PC-3 (cell line): ENCODE results near the gene DACT1. TPM values are rescaled to one million over a fixed set of nuclear protein-coding genes. Genes with fewer than 3 reads are reported as not detected.

Source experiments
- ATAC-seq: fragments of 200-7000 bp; cut with Tn5 transposase; 2 replicates; pipeline ENCODE4 v1.9.1; 2020; ENCODE audit warnings: mild to moderate bottlenecking, moderate library complexity
- BruUV-seq: library from RNA; stranded (reverse); fragments of 400-500 nt; replicated peaks from 2 replicates; lab custom pipeline; 2021; lab: Mats Ljungman, UMichigan
- CTCF ChIA-PET: fragments of 300-600 bp; sonication (Branson Sonifier 250); formaldehyde crosslinking; loops from one replicate; lab custom pipeline; 2022; ENCODE audit warnings: antibody characterized with exemption; lab: Charles Lee
- POLR2A ChIA-PET: fragments of 300-600 bp; sonication (Branson Sonifier 250); formaldehyde crosslinking; loops from one replicate; lab custom pipeline; 2022; ENCODE audit warnings: antibody characterized with exemption; ENCODE audit not compliant: unreplicated experiment; lab: Charles Lee
- DNase-seq: peaks from one replicate; pipeline ENCODE4 v3.0.0-alpha.2; 2015
- H2AFZ ChIP-seq: fragments of 300-600 bp; sonication (generic); 2 replicates; pipeline ENCODE4 v1.6.0; 2016; ENCODE audit warnings: antibody characterized with exemption, low read length
- H3F3A ChIP-seq: fragments of 300-600 bp; sonication (generic); one replicate; pipeline ENCODE4 v1.6.0; 2017; ENCODE audit warnings: antibody characterized with exemption, low read length, control low read depth, mild to moderate bottlenecking; ENCODE audit not compliant: unreplicated experiment
- H3K27ac ChIP-seq: fragments of 300-600 bp; sonication (generic); 2 replicates; pipeline ENCODE4 v1.5.1; 2016; ENCODE audit warnings: mild to moderate bottlenecking, low read length
- H3K27me3 ChIP-seq: fragments of 300-600 bp; sonication (generic); 2 replicates; pipeline ENCODE4 v1.6.1; 2016; ENCODE audit warnings: low read length, mixed read lengths
- H3K36me3 ChIP-seq: fragments of 300-600 bp; sonication (generic); 2 replicates; pipeline ENCODE4 v1.6.1; 2016; ENCODE audit warnings: low read depth, mixed run types, low read length, mixed read lengths
- H3K4me1 ChIP-seq: fragments of 300-600 bp; sonication (generic); 2 replicates; pipeline ENCODE4 v1.5.1; 2016; ENCODE audit warnings: low read length; ENCODE audit not compliant: insufficient read depth
- H3K4me2 ChIP-seq: fragments of 300-600 bp; sonication (generic); 2 replicates; pipeline ENCODE4 v1.6.0; 2016; ENCODE audit warnings: low read length
- H3K4me3 ChIP-seq: fragments of 300-600 bp; sonication (generic); 2 replicates; pipeline ENCODE4 v1.5.1; 2016; ENCODE audit warnings: mild to moderate bottlenecking, low read length, mixed read lengths
- H3K79me2 ChIP-seq: fragments of 300-600 bp; sonication (generic); 2 replicates; pipeline ENCODE4 v1.6.1; 2017; ENCODE audit warnings: low read length, mixed read lengths
- H3K9ac ChIP-seq: fragments of 300-600 bp; sonication (generic); 2 replicates; pipeline ENCODE4 v1.6.0; 2016; ENCODE audit warnings: mild to moderate bottlenecking, low read length
- H3K9me2 ChIP-seq: fragments of 300-600 bp; sonication (generic); replicated peaks from 2 replicates; pipeline ENCODE4 v1.6.1; 2016; ENCODE audit warnings: mixed run types, low read length, mixed read lengths
- H3K9me3 ChIP-seq: fragments of 300-600 bp; sonication (generic); 2 replicates; pipeline ENCODE4 v1.6.1; 2016; ENCODE audit warnings: low read length, mixed read lengths
- H4K20me1 ChIP-seq: fragments of 300-600 bp; sonication (generic); 2 replicates; pipeline ENCODE4 v1.6.1; 2016; ENCODE audit warnings: low read length, mixed read lengths
- EZH2 ChIP-seq: fragments of 300-600 bp; sonication (generic); IDR thresholded peaks from one replicate; pipeline ENCODE4 v1.6.1; 2017; ENCODE audit warnings: antibody characterized with exemption, mild to moderate bottlenecking, low read length; ENCODE audit not compliant: unreplicated experiment
- EZH2phosphoT487 ChIP-seq: fragments of 300-600 bp; sonication (generic); IDR thresholded peaks from 2 replicates; pipeline ENCODE4 v1.6.1; 2018; ENCODE audit warnings: mild to moderate bottlenecking, antibody characterized with exemption, low read length, borderline replicate concordance
- intact Hi-C: fragments of 100-400 bp; cut with micrococcal nuclease; formaldehyde crosslinking; loops from 2 replicates; pipeline ENCODE4 v1.9.0; 2023
- total RNA-seq: library from RNA; depleted of rRNA; stranded (reverse); fragments of >200 nt; gene quantifications from 2 replicates; pipeline ENCODE4 v1.2.3, GENCODE V29; 2014
- TF ChIP-seq, protein P1 (sequence below): fragments of 300-600 bp; sonication (generic); conservative IDR thresholded peaks from 2 replicates; pipeline ENCODE4 v1.5.1; 2017; ENCODE audit warnings: antibody characterized with exemption, low read depth, mild to moderate bottlenecking, low read length

Gene DACT1
- total RNA-seq, 1 experiment from 2014 or later = 1.8 TPM

DNA sequence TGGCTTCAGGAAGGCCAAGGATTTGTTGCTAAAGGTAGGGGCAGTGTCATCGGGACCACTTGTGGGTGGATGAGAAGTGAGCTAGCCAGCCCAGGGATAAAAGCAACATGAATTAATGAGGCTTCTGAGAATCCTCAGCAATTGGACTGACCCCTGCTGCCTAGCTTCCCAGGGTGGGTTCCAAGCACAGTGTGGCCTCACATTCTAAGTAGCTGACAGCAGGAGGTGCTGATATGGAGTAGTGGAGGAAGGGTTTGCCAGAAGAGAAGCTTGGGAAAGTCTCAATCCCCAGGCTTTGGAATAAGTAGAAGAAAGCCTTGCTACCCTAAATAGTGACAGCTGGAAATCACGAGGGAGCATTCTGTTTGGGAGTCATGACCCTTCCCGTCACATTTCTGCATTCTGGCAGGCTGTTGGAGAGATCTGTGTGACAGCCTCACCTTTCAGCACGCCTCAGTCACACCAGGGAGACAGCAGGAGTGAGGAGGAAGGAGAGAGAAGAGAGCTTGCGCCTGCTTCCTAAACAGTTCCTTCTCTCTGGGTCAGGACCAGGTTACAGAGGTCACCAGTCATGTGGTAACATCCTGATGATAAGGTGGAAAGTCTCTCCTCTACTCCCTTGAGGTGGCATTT is 31.2 kb downstream of the DACT1 start:
- intact Hi-C loops = no loop called here
- no peaks in the 10 kb centered on the region for H3K9me3 ChIP-seq
- ChIA-PET CTCF (no interaction called here), POLR2A (interaction anchor here (0.6 kb wide), 1 partner anchor 407 kb away, joined by 3 read pairs; no protein-coding TSS in a partner anchor)
- H4K20me1 ChIP-seq = no peaks in the 10 kb centered on the region
- no peaks in the 10 kb centered on the region for H3K9me2 ChIP-seq
- no peaks in the 10 kb centered on the region for H3K79me2 ChIP-seq
- no TSS peak for BruUV-seq
- TF ChIP-seq, protein P1, sequence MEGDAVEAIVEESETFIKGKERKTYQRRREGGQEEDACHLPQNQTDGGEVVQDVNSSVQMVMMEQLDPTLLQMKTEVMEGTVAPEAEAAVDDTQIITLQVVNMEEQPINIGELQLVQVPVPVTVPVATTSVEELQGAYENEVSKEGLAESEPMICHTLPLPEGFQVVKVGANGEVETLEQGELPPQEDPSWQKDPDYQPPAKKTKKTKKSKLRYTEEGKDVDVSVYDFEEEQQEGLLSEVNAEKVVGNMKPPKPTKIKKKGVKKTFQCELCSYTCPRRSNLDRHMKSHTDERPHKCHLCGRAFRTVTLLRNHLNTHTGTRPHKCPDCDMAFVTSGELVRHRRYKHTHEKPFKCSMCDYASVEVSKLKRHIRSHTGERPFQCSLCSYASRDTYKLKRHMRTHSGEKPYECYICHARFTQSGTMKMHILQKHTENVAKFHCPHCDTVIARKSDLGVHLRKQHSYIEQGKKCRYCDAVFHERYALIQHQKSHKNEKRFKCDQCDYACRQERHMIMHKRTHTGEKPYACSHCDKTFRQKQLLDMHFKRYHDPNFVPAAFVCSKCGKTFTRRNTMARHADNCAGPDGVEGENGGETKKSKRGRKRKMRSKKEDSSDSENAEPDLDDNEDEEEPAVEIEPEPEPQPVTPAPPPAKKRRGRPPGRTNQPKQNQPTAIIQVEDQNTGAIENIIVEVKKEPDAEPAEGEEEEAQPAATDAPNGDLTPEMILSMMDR = 0 out of 2 replicates have a peak, but pooled peaks have one; percentile 13
- TF ChIP-seq EZH2phosphoT487 (no peak), EZH2 (no peak)
- no peak overlapping the region for H3K4me2 ChIP-seq
- H3K9ac ChIP-seq = no peak overlapping the region
- H3K27me3 ChIP-seq = peaks cover 95% of the 10 kb centered on the region
- no peak overlapping the region for H3K4me3 ChIP-seq
- H3F3A ChIP-seq = no peaks in the 10 kb centered on the region
- no peaks in the 10 kb centered on the region for H3K36me3 ChIP-seq
- H3K27ac ChIP-seq = no peak overlapping the region
- ATAC-seq (no peak), DNase-seq (no peak)
- no peak overlapping the region for H2AFZ ChIP-seq
- H3K4me1 ChIP-seq = no peaks in the 10 kb centered on the region

DNA sequence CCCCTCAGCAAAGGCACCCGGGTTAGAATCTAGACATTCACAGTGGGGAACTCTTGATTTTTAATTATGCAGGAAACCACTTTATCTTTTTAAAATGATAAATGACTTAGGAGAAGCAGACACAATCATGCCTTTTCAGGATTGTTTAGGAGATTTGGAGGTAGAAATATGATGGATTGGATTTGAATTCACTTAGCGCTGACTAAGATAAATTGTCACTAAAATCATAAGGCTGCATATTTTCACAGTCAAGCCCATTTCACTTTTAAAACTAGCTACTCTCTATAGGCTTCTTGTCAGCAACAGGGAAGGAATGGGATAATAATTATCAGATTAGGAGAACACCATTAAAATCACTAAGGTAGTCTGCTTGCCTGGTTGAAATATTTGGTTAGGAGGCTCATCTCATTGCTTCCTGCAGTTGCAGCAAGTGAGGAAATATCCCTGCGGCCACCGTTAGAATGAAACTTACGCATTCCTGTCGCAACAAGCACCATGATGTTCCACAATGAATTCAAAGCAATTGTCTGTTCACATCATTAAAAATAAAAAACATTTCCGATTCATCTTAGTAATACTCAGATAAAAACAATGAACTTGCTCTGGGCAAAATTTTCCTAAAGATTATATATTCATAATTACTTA is 31.9 kb downstream of the DACT1 start:
- Histone ChIP-seq H3K9me3 (no peaks in the 10 kb centered on the region), H3K27ac (no peak overlapping the region), H3F3A (no peaks in the 10 kb centered on the region), H3K4me3 (no peak overlapping the region), H3K9me2 (no peaks in the 10 kb centered on the region), H3K4me1 (no peaks in the 10 kb centered on the region), H2AFZ (no peak overlapping the region), H3K79me2 (no peaks in the 10 kb centered on the region), H3K36me3 (no peaks in the 10 kb centered on the region), H4K20me1 (no peaks in the 10 kb centered on the region), H3K9ac (no peak overlapping the region), H3K27me3 (peaks cover 95% of the 10 kb centered on the region), H3K4me2 (no peak overlapping the region)
- no peak for DNase-seq
- no TSS peak for BruUV-seq
- ChIA-PET POLR2A (no interaction called here), CTCF (no interaction called here)
- TF ChIP-seq, protein P1 = no peak
- no peak for TF ChIP-seq EZH2
- TF ChIP-seq EZH2phosphoT487 = no peak
- intact Hi-C loops = no loop called here
- no peak for ATAC-seq

DNA sequence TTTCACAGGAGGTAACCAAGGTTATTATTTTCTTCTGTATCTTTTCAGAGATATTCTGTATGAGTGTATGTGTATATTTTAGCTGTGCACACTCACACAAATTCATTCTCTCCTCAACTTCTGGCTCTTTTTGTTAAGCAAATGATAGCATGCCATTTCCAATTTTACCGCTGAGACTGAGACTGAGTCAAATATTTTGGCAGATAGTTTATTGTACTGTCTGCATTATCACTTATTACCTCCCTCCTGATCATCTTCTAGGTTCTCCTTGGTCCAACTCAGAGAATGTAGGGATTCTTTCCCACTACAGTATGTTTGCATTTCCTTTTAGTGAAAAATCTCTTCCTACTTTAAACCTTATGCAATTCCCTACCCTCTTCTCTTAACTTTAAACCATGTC is 33.3 kb downstream of the DACT1 start:
- BruUV-seq = no TSS peak

More for the DNA sequence above, 33.3 kb downstream of the DACT1 start:
- Histone ChIP-seq H3K9me2 (no peaks in the 10 kb centered on the region), H3K4me2 (no peak overlapping the region), H3K79me2 (no peaks in the 10 kb centered on the region), H3K4me3 (no peak overlapping the region), H3K4me1 (no peaks in the 10 kb centered on the region), H3K36me3 (no peaks in the 10 kb centered on the region), H3K27me3 (peaks cover 93% of the 10 kb centered on the region), H3K9me3 (no peaks in the 10 kb centered on the region), H3K27ac (no peak overlapping the region), H2AFZ (no peak overlapping the region), H3F3A (no peaks in the 10 kb centered on the region), H3K9ac (no peak overlapping the region), H4K20me1 (no peaks in the 10 kb centered on the region)
- no peak for ATAC-seq
- intact Hi-C loops = no loop called here
- POLR2A ChIA-PET = no interaction called here
- TF ChIP-seq EZH2phosphoT487 (no peak), EZH2 (no peak)
- TF ChIP-seq, protein P1 = no peak
- CTCF ChIA-PET = no interaction called here
- DNase-seq = no peak
